AML-193 (cell line): ENCODE results near the gene DTL.

Experiments used
- DNase-seq, 2 experiments: peaks; one replicate each; lab custom pipeline; 2025; lab: John Stamatoyannopoulos, UW

The DTL gene

GRCh38 chr1:212037900-212038299 lies 2.4 kb downstream of the DTL start:
- DNase-seq = peak; percentile 26 to 35

- no peak for DNase-seq
These were observed 4.1 kb downstream of the DTL start for GRCh38 chr1:212039622-212040021.

GRCh38 chr1:212040629-212041412 lies 5.3 kb downstream of the DTL start:
- DNase-seq = no peak

- DNase-seq = no peak
These were observed 6.9 kb downstream of the DTL start for GRCh38 chr1:212042436-212042835.

GRCh38 chr1:212044851-212045250 lies 9.3 kb downstream of the DTL start:
- no peak for DNase-seq

GRCh38 chr1:212045981-212046380 lies 10.4 kb downstream of the DTL start:
- DNase-seq = no peak

- DNase-seq = no peak
These were observed 18.4 kb downstream of the DTL start for GRCh38 chr1:212053993-212054392.

- DNase-seq = no peak
These were observed 19.8 kb downstream of the DTL start for GRCh38 chr1:212055333-212055732.

GRCh38 chr1:212060632-212061472 lies 25.3 kb downstream of the DTL start:
- DNase-seq = no peak

GRCh38 chr1:212062832-212063438 lies 27.4 kb downstream of the DTL start:
- DNase-seq = peak; percentile 64 to 66

- DNase-seq = no peak
These were observed 32.2 kb downstream of the DTL start for GRCh38 chr1:212067787-212068186.

GRCh38 chr1:212070720-212071302 lies 35.3 kb downstream of the DTL start:
- peak; percentile 18 to 35 for DNase-seq

GRCh38 chr1:212072047-212072446 lies 36.5 kb downstream of the DTL start:
- DNase-seq = no peak

GRCh38 chr1:212073490-212073889 lies 37.9 kb downstream of the DTL start:
- DNase-seq = no peak

- DNase-seq = no peak
These were observed 38.8 kb downstream of the DTL start for GRCh38 chr1:212074313-212074712.

GRCh38 chr1:212074856-212075255 lies 39.3 kb downstream of the DTL start:
- no peak for DNase-seq

- no peak for DNase-seq
These were observed 41.5 kb downstream of the DTL start for GRCh38 chr1:212077028-212077427.

- DNase-seq = no peak
These were observed 43.3 kb downstream of the DTL start for GRCh38 chr1:212078826-212079225.

GRCh38 chr1:212082765-212083406 lies 47.3 kb downstream of the DTL start:
- DNase-seq = no peak

- no peak for DNase-seq
These were observed 54.1 kb downstream of the DTL start for GRCh38 chr1:212089560-212090163.

- no peak for DNase-seq
These were observed 56.0 kb downstream of the DTL start for GRCh38 chr1:212091438-212092121.
